GM18907 (cell line): ENCODE results near the gene SPATS1.

ENCODE experiments used
- ATAC-seq: cut with Tn5 transposase; IDR thresholded peaks from one replicate; pipeline ENCODE4 v1.9.1; 2021; ENCODE audit warnings: mild to moderate bottlenecking, moderate library complexity; ENCODE audit not compliant: unreplicated experiment

Gene SPATS1

GRCh38 chr6:44342489-44342888 lies at the start of gene SPATS1:
SPATS1 (plus strand) TSS chr6:44342650; CDS start chr6:44343096, 446 bp downstream.
- no peak for ATAC-seq

GRCh38 chr6:44292661-44293365 lies 49.6 kb upstream of the SPATS1 start:
- ATAC-seq, result no peak

- ATAC-seq, result no peak
Observed at GRCh38 chr6:44294832-44295791, 47.3 kb upstream of the SPATS1 start.

GRCh38 chr6:44297063-44298038 lies 45.1 kb upstream of the SPATS1 start:
- no peak for ATAC-seq

GRCh38 chr6:44298055-44298803 lies 44.2 kb upstream of the SPATS1 start:
- ATAC-seq, result no peak

GRCh38 chr6:44298864-44299263 lies 43.6 kb upstream of the SPATS1 start:
- no peak for ATAC-seq

GRCh38 chr6:44300292-44300823 lies 42.1 kb upstream of the SPATS1 start:
- no peak for ATAC-seq

- ATAC-seq, result no peak
Observed at GRCh38 chr6:44301106-44301505, 41.3 kb upstream of the SPATS1 start.

GRCh38 chr6:44301782-44302564 lies 40.5 kb upstream of the SPATS1 start:
- no peak for ATAC-seq

- no peak for ATAC-seq
Observed at GRCh38 chr6:44302856-44303255, 39.6 kb upstream of the SPATS1 start.

- ATAC-seq, result no peak
Observed at GRCh38 chr6:44303842-44304241, 38.6 kb upstream of the SPATS1 start.

- peak; percentile 47 for ATAC-seq
Observed at GRCh38 chr6:44304282-44305199, 37.9 kb upstream of the SPATS1 start.

- peak; percentile 14 for ATAC-seq
Observed at GRCh38 chr6:44305200-44305725, 37.2 kb upstream of the SPATS1 start.

GRCh38 chr6:44306710-44307109 lies 35.7 kb upstream of the SPATS1 start:
- ATAC-seq, result no peak

- no peak for ATAC-seq
Observed at GRCh38 chr6:44307217-44307616, 35.2 kb upstream of the SPATS1 start.

GRCh38 chr6:44309092-44309491 lies 33.4 kb upstream of the SPATS1 start:
- ATAC-seq, result no peak

GRCh38 chr6:44309631-44310030 lies 32.8 kb upstream of the SPATS1 start:
- ATAC-seq, result no peak

GRCh38 chr6:44310241-44310640 lies 32.2 kb upstream of the SPATS1 start:
- ATAC-seq, result no peak
